CD4-positive, CD25-positive, alpha-beta regulatory T cell (primary cell): ENCODE results near the gene CEACAM19. TPM values are rescaled to one million over a fixed set of nuclear protein-coding genes. Genes with fewer than 3 reads are reported as not detected.

ENCODE experiments used
- ATAC-seq, 2 donors: fragments of 150-1000 bp; cut with Tn5 transposase; one replicate each; pipeline ENCODE4 v1.10.0; 2021; ENCODE audit warnings: low read depth in 2 of 2, moderate number of reproducible peaks in 2 of 2, moderate library complexity in 1 of 2
- DNase-seq, 3 donors: peaks; one replicate each; pipeline versions ENCODE4 v3.0.0 to v3.0.0-alpha.2; 2012 to 2022; ENCODE audit warnings: mixed read lengths in 1 of 3
- H3K27ac ChIP-seq: one replicate; pipeline ENCODE4 v1.7.0; 2013; ENCODE audit warnings: mild to moderate bottlenecking, low read length; ENCODE audit not compliant: insufficient read depth, poor library complexity, severe bottlenecking
- H3K27me3 ChIP-seq: one replicate; pipeline ENCODE4 v1.7.0; 2013; ENCODE audit warnings: low read length; ENCODE audit not compliant: control insufficient read depth, insufficient read depth
- H3K36me3 ChIP-seq: one replicate; pipeline ENCODE4 v1.7.0; 2013; ENCODE audit warnings: mild to moderate bottlenecking, low read length, moderate library complexity; ENCODE audit not compliant: control insufficient read depth, insufficient read depth
- H3K4me1 ChIP-seq: 2 replicates; pipeline ENCODE4 v1.7.0; 2013; ENCODE audit warnings: mild to moderate bottlenecking, low read length; ENCODE audit not compliant: insufficient read depth, control insufficient read depth, poor library complexity, severe bottlenecking
- H3K4me3 ChIP-seq: one replicate; pipeline ENCODE4 v1.7.0; 2013; ENCODE audit warnings: low read depth, mild to moderate bottlenecking, low read length, moderate library complexity
- H3K9me3 ChIP-seq, 2 experiments: 1 replicate in 1 of 2; 2 replicates in 1 of 2; pipeline ENCODE4 v1.7.0; 2013; ENCODE audit warnings: low read length in 2 of 2, mild to moderate bottlenecking in 1 of 2, moderate library complexity in 1 of 2; ENCODE audit not compliant: control insufficient read depth in 2 of 2
- H3K27ac Mint-ChIP-seq, 3 donors: one replicate each; pipeline ENCODE4 v1.8.0; 2020 to 2022; ENCODE audit warnings: mild to moderate bottlenecking in 3 of 3, mixed read lengths in 3 of 3, moderate library complexity in 2 of 3
- H3K27me3 Mint-ChIP-seq: one replicate; pipeline ENCODE4 v1.8.0; 2022; ENCODE audit warnings: mild to moderate bottlenecking, mixed read lengths
- H3K36me3 Mint-ChIP-seq: one replicate; pipeline ENCODE4 v1.8.0; 2020; ENCODE audit warnings: mixed read lengths
- H3K4me1 Mint-ChIP-seq, 4 donors: one replicate each; pipeline ENCODE4 v1.8.0; 2020 to 2022; ENCODE audit warnings: mixed read lengths in 4 of 4, mild to moderate bottlenecking in 1 of 4
- H3K4me3 Mint-ChIP-seq, 4 donors: one replicate each; pipeline ENCODE4 v1.8.0; 2020 to 2022; ENCODE audit warnings: mild to moderate bottlenecking in 4 of 4, mixed read lengths in 4 of 4, moderate library complexity in 3 of 4
- H3K9me3 Mint-ChIP-seq, 7 donors: one replicate each; pipeline ENCODE4 v1.8.0; 2020 to 2022; ENCODE audit warnings: mixed read lengths in 7 of 7, mild to moderate bottlenecking in 3 of 7, moderate library complexity in 2 of 7
- polyA plus RNA-seq, 4 donors: library from polyadenylated mRNA; unstranded; fragments of 300-500 nt; fragmentation: Illumina TruSeq; gene quantifications; one replicate each; pipeline ENCODE4 v1.2.3, GENCODE V29; 2021
- total RNA-seq: library from RNA; stranded (reverse); gene quantifications from one replicate; pipeline ENCODE4 v1.2.3, GENCODE V29; 2022

The CEACAM19 gene
- total and polyA plus RNA-seq, 5 donors from 2014 or later = not detected

DNA sequence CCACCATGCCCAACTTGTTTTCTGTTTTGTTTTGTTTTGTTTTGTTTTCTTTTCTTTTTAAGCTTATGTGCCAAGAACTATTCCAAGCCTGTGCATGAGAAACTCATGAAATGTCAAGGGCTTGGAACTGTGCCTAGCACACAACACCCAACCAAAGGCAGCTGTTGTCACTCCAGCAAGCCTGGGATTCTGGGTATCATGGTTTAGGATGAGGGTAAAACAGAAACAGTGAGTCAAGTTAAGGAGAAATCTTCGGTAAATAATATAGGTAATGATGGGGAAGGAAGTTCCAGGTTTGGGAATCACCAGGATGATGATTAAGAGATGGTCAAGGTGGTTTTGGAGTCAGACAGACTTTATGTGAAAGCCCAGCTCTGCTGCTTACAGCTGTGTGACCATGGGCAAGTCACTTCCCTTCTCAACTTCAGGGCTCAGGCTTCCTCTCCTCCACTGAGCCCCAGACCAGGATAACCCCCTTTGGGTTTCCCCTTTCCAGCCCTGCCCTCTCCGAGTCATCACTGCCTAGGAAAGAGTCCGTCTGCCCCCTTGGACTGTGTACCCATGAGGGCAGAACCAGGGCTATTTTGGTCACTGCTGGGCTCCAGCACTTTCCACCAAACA, 22.5 kb upstream of the CEACAM19 start:
- H3K27ac Mint-ChIP-seq = no peak overlapping the region
- H3K36me3 Mint-ChIP-seq = no peaks in the 10 kb centered on the region
- Histone ChIP-seq H3K4me1 (peaks cover 7% of the 10 kb centered on the region), H3K27me3 (peaks cover 5% of the 10 kb centered on the region), H3K4me3 (no peak overlapping the region), H3K27ac (no peak overlapping the region), H3K36me3 (no peaks in the 10 kb centered on the region), H3K9me3 (no peaks in the 10 kb centered on the region)
- H3K27me3 Mint-ChIP-seq = peaks cover 10% of the 10 kb centered on the region
- DNase-seq (no peak), ATAC-seq (peak in 1 of 2 donors; percentile 34)
- H3K4me3 Mint-ChIP-seq = no peak overlapping the region
- peaks cover 0 to 2% (median 0%) of the 10 kb centered on the region in 4 donors for H3K4me1 Mint-ChIP-seq
- H3K9me3 Mint-ChIP-seq = no peaks in the 10 kb centered on the region

DNA sequence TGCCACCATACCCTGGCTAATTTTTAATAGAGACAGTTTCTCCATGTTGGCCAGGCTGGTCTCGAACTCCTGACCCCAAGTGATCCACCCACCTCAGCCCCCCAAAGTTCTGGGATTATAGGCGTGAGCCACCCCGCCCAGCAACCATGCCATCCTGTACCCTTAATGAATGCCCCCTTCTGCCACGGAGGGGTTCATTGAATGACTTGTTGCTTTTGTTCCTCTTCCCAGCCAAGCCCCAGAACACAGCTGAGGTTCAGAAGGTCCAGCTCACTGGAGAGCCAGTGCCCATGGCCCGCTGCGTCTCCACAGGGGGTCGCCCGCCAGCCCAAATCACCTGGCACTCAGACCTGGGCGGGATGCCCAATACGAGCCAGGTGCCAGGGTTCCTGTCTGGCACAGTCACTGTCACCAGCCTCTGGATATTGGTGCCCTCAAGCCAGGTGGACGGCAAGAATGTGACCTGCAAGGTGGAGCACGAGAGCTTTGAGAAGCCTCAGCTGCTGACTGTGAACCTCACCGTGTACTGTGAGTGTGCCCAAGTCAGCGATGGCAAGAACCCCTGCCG, 21.6 kb upstream of the CEACAM19 start:
- no peak overlapping the region for H3K4me3 ChIP-seq
- Mint-ChIP-seq H3K4me3 (no peak overlapping the region), H3K27me3 (peaks cover 4% of the 10 kb centered on the region), H3K9me3 (no peaks in the 10 kb centered on the region), H3K27ac (no peak overlapping the region), H3K36me3 (no peaks in the 10 kb centered on the region), H3K4me1 (peaks cover 0 to 5% (median 5%) of the 10 kb centered on the region in 4 donors)
- H3K4me1 ChIP-seq = no peaks in the 10 kb centered on the region
- no peak for ATAC-seq
- H3K36me3 ChIP-seq = no peaks in the 10 kb centered on the region
- no peak for DNase-seq
- H3K27me3 ChIP-seq = peaks cover 2% of the 10 kb centered on the region
- no peak overlapping the region for H3K27ac ChIP-seq
- H3K9me3 ChIP-seq = no peaks in the 10 kb centered on the region

DNA sequence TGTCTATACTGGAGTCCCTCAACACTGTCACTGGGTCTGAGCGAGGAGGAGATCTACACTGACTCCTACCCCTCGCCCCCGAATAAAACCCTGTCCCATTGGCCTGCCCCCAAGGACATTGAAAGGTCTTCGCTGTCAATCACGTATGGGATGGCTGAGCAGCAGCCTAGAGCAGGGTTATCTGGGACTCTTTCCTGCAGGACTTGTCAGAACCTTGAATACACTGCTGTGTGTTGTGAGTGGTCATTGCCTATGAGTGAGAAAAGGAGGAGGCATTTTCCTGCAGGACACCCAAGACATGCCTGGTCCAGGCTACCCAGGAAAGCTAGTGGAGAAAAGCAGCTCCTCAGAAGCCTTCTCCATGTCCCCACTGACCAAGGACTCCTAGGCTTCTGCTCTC, 17.9 kb upstream of the CEACAM19 start:
- H3K27ac Mint-ChIP-seq = no peak overlapping the region
- peaks cover 0 to 2% (median 0%) of the 10 kb centered on the region in 7 donors for H3K9me3 Mint-ChIP-seq
- Histone ChIP-seq H3K27ac (no peak overlapping the region), H3K27me3 (no peaks in the 10 kb centered on the region), H3K4me3 (no peak overlapping the region), H3K4me1 (no peaks in the 10 kb centered on the region), H3K36me3 (no peaks in the 10 kb centered on the region), H3K9me3 (no peaks in the 10 kb centered on the region)
- no peak overlapping the region for H3K4me3 Mint-ChIP-seq
- ATAC-seq (no peak), DNase-seq (no peak)
- H3K27me3 Mint-ChIP-seq = no peaks in the 10 kb centered on the region
- no peaks in the 10 kb centered on the region for H3K36me3 Mint-ChIP-seq
- peaks cover 0 to 12% (median 6%) of the 10 kb centered on the region in 4 donors for H3K4me1 Mint-ChIP-seq

DNA sequence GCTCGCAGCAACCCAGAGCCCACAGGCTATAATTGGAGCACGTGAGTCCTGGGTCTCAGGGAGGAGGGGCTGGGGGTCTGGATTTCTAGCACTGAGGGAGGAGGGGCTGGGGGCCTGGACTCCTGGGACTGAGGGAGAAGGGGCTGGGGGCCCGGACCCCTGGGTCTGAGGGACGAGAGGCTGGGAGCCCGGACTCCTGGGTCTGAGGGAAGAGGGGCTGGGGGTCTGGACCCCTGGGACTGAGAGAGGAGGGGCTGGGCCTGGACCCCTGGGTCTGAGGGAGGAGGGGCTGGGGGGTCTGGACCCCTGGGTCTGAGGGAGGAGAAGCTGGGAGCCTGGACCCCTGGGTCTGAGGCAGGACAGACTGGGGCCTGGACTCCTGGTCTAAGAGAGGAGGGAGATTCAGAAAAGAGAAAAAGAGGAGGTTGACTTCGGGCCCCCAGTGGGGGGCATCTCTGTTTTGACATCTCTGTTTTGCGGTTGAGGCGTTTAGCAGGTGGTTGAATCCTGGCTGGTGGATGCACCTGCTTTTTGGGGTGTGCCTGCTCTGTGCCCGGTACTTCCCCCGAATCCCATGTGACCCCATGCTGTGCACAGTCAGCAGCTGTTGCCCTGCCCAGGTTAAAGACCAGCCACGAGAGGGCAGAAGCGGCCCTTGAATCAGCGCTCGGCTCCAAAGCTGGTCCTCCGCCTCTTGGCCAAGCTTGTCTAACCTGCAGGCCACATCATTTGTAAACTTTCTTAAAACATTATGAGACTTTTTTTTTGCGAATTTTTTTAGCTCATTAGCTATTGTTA, 17.1 kb upstream of the CEACAM19 start:
- peak; percentile 35 to 85 (median 51) for DNase-seq
- Mint-ChIP-seq H3K27me3 (no peaks in the 10 kb centered on the region), H3K4me1 (peaks cover 0 to 12% (median 6%) of the 10 kb centered on the region in 4 donors), H3K4me3 (no peak overlapping the region), H3K36me3 (no peaks in the 10 kb centered on the region), H3K27ac (peak overlapping the region in 2 of 3 donors; percentile 6 to 21), H3K9me3 (peaks cover 0 to 2% (median 0%) of the 10 kb centered on the region in 7 donors)
- peak; percentile 87 to 89 for ATAC-seq
- Histone ChIP-seq H3K36me3 (no peaks in the 10 kb centered on the region), H3K27me3 (no peaks in the 10 kb centered on the region), H3K4me3 (no peak overlapping the region), H3K9me3 (no peaks in the 10 kb centered on the region), H3K27ac (no peak overlapping the region), H3K4me1 (no peaks in the 10 kb centered on the region)

DNA sequence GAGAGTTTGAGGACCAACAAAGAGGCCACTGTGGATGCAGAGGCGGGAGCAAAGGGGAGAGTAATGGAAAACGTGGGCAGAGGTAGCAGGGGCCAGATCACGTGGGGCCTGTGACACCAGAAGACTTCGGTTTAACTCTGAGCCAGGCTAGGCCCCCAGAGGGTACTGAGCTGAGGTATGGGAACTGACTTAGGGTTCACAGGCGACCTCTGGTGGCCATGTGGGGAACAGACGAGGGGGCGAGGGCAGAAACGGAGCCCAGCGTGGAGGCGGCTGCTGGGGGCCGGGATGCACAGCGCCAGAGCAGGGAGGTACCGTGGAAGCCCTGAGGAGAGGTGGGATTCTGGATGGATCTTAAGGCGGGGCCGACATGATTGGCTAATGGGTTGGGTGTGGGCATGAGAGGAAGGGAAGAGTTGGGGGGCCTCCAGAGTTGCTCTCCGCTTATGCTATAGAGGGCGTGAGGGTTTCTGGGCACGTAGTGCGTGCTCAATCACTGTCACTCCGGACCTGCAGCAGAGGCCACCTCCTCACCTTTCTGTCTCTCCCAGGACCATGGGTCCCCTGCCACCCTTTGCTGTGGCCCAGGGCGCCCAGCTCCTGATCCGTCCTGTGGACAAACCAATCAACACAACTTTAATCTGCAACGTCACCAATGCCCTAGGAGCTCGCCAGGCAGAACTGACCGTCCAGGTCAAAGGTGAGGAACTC, 13.9 kb upstream of the CEACAM19 start:
- no peak overlapping the region for H3K4me3 ChIP-seq
- DNase-seq = peak; percentile 22 to 62 (median 48)
- H3K27ac ChIP-seq = no peak overlapping the region
- peak; percentile 51 to 54 for ATAC-seq
- Mint-ChIP-seq H3K27ac (peak overlapping the region in 1 of 3 donors; percentile 38), H3K4me1 (peaks cover 0 to 12% (median 6%) of the 10 kb centered on the region in 4 donors), H3K36me3 (no peaks in the 10 kb centered on the region), H3K4me3 (no peak overlapping the region), H3K9me3 (peaks cover 0 to 2% (median 0%) of the 10 kb centered on the region in 7 donors), H3K27me3 (no peaks in the 10 kb centered on the region)
- no peaks in the 10 kb centered on the region for H3K9me3 ChIP-seq
- H3K36me3 ChIP-seq = no peaks in the 10 kb centered on the region
- no peaks in the 10 kb centered on the region for H3K4me1 ChIP-seq
- no peaks in the 10 kb centered on the region for H3K27me3 ChIP-seq

DNA sequence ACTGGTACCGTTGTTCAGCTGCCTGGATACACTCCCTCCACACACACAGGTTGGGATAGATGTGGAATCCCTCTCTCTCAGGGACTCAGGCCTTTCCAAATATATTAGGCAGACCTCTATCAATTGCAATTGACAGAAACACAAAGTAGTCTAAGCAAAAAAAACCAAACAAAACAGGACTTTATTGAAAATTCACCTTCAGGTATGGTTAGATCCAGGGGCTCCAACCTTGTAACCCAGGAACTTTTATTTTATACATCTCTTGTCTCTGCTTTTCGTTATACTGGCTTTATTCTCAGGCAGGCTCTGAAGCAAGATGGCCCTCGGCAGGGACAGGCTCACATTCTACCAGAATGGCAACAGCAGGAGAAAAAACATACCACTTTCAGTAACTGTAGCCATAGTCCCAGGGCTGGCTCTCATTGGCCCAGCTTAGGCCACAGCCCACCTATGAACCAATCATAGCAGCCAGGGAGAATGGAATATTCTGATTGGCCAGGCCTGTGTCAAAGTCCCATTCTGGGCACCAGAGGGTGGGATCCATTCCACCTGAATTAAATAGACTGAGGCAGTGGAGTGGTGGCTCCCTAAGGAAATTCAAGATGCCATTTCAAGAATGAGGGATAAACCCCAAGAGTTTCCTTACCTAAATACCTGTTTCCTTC, 13.1 kb upstream of the CEACAM19 start:
- Mint-ChIP-seq H3K9me3 (peaks cover 0 to 2% (median 0%) of the 10 kb centered on the region in 7 donors), H3K27ac (no peak overlapping the region), H3K36me3 (no peaks in the 10 kb centered on the region), H3K4me3 (no peak overlapping the region), H3K4me1 (peaks cover 0 to 12% (median 5%) of the 10 kb centered on the region in 4 donors), H3K27me3 (no peaks in the 10 kb centered on the region)
- ATAC-seq = no peak
- H3K4me1 ChIP-seq = no peaks in the 10 kb centered on the region
- H3K36me3 ChIP-seq = no peaks in the 10 kb centered on the region
- H3K9me3 ChIP-seq = no peaks in the 10 kb centered on the region
- H3K27me3 ChIP-seq = no peaks in the 10 kb centered on the region
- no peak overlapping the region for H3K27ac ChIP-seq
- DNase-seq = no peak
- no peak overlapping the region for H3K4me3 ChIP-seq

DNA sequence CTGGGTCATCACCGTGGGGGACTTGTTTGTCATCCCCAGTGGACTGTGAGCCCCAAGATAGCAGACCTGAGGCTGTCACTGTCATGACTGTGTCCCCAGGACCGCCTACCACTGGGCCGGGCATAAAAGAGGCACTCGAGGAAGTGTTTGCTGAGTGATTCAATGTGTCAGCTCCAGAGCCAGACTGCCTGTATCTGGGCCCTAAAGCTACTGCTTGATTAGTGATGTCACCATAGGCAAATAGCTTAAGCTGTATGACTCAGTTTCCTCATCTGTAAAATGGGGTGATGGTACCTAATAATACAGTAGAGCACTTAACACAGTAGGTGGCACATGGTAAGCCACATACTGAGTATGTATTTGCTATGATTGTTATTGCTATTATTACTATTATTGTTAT, 11.2 kb upstream of the CEACAM19 start:
- DNase-seq = no peak
- peaks cover 0 to 6% (median 0%) of the 10 kb centered on the region in 4 donors for H3K4me1 Mint-ChIP-seq
- no peaks in the 10 kb centered on the region for H3K36me3 Mint-ChIP-seq
- H3K27me3 ChIP-seq = no peaks in the 10 kb centered on the region
- H3K36me3 ChIP-seq = no peaks in the 10 kb centered on the region
- no peak for ATAC-seq
- H3K27ac ChIP-seq = no peak overlapping the region
- H3K9me3 Mint-ChIP-seq = peaks cover 0 to 2% (median 0%) of the 10 kb centered on the region in 7 donors
- H3K4me3 Mint-ChIP-seq = no peak overlapping the region
- H3K9me3 ChIP-seq = no peaks in the 10 kb centered on the region
- H3K4me3 ChIP-seq = no peak overlapping the region
- no peak overlapping the region for H3K27ac Mint-ChIP-seq
- H3K27me3 Mint-ChIP-seq = no peaks in the 10 kb centered on the region
- H3K4me1 ChIP-seq = no peaks in the 10 kb centered on the region
